NOMO-1 treated with dmso at 0.1 percent for 144 hours (cell line): ENCODE data around the gene PLA2G2D.

ENCODE experiments used
- DNase-seq: peaks from one replicate; lab custom pipeline; 2025; ENCODE audit not compliant: unreplicated experiment; lab: John Stamatoyannopoulos, UW

Gene PLA2G2D

DNA sequence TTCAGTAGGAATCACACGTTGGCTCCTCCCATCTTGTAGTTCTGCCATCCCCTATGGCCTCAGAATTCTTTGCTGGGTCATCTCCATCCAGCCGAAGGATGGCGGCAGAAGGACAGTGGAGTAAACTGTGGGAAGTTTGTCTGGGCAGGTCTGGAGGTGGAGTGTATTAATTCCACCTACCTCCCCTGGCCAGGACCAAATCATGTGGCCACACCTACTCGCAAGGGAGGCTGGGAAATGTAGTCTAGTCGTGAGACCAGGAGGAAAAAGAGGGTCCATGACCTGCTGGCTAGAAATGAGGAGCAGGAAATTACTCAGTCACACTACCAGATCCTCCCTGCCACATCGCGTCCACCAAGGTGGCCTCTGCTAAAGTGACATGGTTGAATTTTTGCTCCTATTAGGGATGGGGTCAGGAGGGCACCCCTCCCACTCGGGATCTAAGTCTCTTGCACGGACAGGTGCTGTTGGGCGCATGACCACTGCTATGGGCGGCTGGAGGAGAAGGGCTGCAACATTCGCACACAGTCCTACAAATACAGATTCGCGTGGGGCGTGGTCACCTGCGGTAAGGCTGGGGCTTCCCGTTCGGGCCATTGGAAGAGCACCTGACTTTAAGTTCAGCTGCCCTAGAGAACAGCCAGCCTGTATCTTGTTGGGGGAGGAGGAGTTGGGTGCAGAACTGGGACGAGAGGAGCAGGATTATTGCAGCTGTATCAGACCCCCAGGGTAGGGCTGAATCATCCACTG, 29.8 kb downstream of the PLA2G2D start:
- no peak for DNase-seq

- no peak for DNase-seq
These were observed 31.7 kb downstream of the PLA2G2D start for GRCh38 chr1:20087668-20088067.

DNA sequence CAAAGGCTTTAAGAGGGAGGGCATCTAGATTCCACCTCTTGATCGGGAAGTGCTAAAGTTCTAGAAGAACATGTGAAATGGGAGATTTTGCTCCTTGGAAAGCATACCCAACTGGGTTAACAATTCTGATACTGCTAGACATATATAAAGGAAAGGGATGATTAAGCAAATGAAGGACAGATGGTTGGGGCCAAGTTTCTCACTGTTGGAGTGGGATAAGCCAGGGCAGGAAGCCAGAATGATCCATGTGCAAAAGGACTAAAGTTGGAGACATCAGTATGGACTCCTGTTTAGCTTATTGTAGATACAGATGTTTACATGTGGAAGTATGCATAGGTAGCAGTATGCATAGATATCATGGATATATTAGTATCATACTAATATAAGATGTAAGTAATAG, 32.5 kb downstream of the PLA2G2D start:
- DNase-seq: no peak

DNA sequence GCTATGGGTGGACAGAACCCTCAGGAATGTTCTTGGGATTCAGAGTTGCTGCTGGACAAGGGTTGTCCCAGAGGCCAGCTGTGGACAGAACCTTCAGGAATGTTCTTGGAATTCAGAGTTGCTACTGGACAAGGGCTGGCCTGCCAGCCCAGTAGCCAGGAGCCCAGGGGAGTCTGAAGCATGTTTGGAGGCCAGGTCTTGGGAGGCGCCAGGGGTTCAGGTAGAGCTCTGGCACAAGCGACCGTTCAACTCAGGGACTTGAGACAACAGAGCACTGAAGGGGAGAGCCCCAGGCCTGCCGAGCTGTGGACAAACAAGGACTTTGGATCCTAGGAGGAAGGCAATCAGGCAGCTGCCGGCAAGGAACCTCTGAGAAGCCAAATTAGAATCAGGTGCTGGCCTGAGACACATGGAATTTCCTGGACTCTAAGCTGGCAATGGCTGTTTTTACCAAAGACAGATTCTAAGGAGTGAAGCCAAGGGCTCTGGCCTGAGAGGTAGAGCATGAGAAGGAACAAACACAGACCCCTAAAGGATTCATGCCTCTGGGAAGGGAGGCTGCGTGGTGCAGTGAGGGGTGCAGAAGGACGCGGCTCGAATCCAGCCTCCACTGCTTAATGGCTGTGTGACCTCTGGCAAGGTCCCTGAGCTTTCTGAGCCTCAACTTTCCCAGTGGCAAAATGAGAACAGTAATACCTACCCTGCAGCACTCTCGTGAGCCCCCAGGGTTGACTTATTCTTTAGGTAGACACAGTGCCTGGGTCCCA, 36.0 kb downstream of the PLA2G2D start:
- no peak for DNase-seq

GRCh38 chr1:20082772-20083171, 36.6 kb downstream of the PLA2G2D start:
- no peak for DNase-seq

DNA sequence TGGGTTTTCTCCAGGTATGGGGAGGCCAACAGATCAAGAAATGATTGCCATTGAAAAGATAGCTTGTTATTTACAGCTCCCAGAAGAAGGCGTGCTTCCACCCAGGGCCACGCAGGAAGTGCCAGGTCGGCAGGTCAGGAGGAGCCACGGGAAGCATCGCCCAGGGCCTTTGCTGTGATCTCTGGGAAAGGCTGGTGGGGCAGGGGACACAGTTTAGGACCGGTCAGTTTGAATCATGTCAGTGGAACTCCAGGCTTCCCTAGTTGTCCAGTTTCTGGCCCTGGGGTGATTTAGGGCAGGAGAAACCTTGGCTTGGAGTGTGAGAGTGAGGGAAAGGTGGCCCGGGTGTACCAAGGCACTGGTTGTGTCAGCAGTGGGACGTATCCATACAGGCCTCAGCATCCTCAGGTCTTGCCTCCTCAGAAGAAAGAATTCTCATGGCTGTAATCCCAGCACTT, 38.0 kb downstream of the PLA2G2D start:
- no peak for DNase-seq

DNA sequence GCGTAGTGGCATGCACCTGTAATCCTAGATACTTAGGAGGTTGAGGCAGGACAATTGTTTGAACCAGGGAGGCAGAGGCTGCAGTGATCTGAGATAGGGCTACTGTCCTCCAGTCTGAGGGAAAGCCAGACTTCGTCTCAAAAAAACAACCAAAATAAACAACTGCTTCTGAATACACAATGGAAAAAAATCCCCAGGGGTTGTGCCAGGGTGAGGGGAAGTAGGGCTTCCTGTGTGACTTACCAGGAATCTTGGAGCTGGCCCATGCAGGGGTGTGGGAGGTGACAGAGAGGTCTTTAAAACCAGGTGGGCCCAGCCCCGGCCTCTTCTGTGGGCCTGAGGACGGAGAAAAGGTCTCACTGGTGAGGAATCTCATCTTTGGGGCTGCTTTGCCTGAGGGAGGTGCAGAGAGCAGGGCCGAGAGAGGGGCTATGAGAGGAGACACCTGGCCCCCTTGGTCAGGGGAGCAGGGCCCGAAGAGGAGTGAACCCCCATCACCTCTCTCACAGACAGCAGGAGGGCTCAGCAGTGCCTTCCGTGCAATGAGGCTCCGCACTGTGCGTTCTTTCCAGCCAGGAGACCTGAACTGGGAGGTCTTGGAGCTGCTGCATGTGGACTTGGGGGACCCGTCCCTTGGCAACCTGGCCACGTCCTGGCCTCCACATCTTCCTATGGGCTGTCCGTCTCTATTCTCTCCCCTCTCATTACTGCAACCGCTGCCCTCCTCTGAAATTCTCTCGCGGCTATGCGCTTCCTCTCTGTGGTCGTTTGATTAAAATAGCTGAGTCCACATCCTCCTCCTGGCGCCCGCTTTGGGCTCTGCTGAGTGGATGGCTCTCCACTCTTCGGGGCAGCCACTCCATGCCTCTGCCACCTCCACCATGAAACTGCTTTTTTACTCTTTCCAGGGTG, 38.6 kb downstream of the PLA2G2D start:
- DNase-seq: peak; percentile 39

- DNase-seq: no peak
These were observed 39.6 kb downstream of the PLA2G2D start for GRCh38 chr1:20079661-20080305.

DNA sequence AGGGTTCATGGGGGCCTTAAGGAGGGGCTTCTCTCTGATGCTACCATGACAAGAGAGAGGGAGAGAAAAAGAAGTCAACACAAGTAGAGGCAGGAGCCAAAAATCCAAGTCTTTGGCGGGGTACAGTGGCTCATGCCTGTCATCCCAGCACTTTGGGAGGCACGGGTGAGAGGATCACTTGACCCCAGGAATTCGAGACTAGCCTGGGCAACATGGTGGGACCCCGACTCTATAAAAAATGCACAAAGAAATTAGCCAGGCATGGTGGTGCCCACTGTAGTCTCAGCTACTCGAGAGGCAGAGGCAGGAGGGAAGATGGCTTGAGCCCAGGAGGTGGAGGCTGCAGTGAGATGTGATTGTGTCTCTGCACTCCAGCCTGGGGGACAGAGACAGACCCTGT, 40.6 kb downstream of the PLA2G2D start:
- no peak for DNase-seq

DNA sequence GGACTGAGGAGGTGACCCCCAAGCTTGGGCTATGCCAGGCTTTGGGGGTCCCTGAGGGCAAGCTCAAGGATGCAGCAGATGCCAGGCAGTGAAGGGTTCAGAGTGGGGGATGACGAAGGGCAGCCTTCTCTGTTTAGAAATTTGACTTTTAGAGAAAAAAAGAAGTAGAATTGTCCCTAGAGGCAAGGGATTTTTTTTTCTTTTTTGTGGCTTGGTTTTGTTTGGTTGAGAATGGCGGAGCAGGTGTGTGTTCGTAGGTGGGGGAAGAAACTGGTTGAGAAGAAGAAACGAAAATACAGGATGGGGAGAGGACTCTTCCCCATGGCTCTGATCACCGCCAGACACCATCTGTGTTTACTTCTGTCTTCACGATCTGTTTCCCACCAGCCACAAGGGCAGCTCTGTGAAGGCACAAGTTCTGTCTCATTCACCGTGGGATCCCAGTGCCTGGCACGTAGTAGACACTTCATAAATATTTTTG, 41.1 kb downstream of the PLA2G2D start:
- DNase-seq: no peak

DNA sequence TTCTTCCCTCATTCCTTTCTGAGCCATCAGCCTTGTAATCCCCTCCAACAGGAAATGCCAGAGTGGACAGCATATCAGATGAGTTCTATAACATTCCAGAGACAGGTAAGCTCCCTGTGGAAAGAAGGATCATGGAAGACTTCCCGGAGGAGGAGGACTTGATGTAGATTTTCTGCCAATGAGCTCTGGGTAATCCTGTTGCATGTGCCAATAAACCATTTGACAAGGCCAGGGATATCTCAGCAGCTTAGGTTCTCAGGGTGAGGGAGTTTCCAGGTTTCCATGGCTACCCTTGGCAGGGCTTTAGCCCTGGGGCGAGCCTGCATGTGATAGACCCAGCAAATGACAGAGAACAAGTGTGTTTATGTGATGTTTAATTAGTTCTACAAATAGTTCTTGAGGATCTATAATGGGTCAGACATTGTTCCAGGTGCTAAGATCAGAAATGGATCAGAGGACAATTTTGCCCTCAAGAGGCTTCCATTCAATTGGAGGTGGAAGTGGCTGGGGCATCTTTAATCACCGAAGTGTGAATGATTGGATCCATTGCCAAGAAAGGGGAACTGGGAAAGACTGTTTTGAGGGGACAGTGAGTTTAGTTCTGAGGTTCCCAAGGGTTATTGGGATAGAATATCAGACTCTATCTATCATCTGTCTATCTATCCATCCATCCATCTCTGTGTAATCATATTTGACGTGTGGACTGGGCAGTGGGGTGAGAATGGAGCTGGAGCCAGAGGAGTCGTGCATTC, 42.5 kb downstream of the PLA2G2D start:
- DNase-seq: no peak

- DNase-seq: no peak
These were observed 43.1 kb downstream of the PLA2G2D start for GRCh38 chr1:20076223-20076622.

DNA sequence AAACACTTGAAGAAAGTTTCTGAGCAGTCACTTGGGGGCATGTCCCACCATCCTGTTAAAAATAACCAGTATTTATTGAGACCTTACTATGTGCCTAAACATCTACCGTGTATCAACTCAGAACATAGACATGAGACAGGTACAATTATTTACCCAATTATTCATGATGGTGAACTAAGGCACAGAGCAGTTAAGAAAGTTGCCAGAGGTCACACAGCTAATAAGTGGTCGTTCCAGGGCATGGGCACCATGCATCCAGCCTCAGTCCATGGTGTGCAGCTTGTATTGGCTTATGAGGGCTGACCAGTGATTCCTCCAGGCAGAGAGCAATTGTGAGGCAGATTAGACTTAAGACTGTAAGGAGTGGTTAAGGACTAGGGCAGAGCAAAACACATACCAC, 44.0 kb downstream of the PLA2G2D start:
- no peak for DNase-seq

DNA sequence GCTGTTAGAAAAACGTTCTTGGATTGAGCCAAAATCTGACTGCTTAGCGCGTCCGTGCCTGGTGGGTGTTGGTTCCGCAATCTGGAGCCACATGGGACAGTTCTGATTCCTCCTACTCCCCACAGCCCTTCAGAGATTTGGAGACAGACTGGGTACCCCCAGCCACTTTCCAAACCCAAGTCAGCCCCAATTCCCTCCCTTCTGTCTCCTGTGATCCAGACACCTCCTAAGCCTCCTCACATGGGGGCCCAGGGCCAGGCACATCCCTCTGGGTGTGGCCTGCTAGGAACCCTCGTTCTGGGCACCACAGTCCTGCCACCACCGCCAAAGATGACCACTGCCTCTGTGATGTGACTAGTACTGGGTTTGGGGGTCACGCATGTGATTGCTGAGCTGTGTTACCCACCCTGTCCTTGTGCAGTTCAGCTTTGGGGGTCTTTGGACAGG, 44.6 kb downstream of the PLA2G2D start:
- DNase-seq: no peak

GRCh38 chr1:20074055-20074724, 45.1 kb downstream of the PLA2G2D start:
- no peak for DNase-seq

GRCh38 chr1:20073256-20073655, 46.1 kb downstream of the PLA2G2D start:
- DNase-seq: no peak

GRCh38 chr1:20072771-20073170, 46.6 kb downstream of the PLA2G2D start:
- DNase-seq: no peak

GRCh38 chr1:20071416-20071815, 47.9 kb downstream of the PLA2G2D start:
- DNase-seq: no peak

- no peak for DNase-seq
These were observed 49.0 kb downstream of the PLA2G2D start for GRCh38 chr1:20070357-20070756.
